HG02852 (cell line): ENCODE measurements around the gene PRKCH.
"Not testable (repeated sequence)": the region's sequence is repeated elsewhere in the genome, so short reads cannot be mapped to it uniquely, and the experiment has no call there.

Experiments
- ATAC-seq: cut with Tn5 transposase; IDR thresholded peaks from one replicate; pipeline ENCODE4 v1.9.1; 2021; ENCODE audit warnings: mild to moderate bottlenecking, moderate library complexity; ENCODE audit not compliant: unreplicated experiment

The PRKCH gene

DNA sequence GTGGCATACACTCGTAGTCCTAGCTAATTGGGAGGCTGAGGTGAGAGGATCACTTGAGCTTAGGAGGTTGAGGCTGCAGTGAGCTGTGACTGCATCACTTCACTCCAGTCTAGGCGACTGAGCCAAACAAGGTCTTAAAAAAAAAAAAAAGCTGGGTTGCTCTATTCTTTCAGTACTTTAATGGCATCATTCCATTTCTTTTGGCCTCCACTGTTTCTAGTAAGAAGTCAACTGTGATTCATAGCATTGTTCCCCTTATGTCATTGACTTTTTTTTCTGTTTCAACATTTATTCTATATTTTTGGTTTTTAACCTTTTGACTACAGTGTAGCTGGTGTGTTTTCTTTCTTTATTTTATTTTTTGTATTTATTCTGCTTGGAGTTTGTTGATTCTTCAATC is 16.7 kb upstream of the PRKCH start:
- no peak for ATAC-seq

GRCh38 chr14:61308198-61308597 is 13.2 kb upstream of the PRKCH start:
- ATAC-seq = no peak

GRCh38 chr14:61308701-61309100 is 12.7 kb upstream of the PRKCH start:
- not testable (repeated sequence) for ATAC-seq

DNA sequence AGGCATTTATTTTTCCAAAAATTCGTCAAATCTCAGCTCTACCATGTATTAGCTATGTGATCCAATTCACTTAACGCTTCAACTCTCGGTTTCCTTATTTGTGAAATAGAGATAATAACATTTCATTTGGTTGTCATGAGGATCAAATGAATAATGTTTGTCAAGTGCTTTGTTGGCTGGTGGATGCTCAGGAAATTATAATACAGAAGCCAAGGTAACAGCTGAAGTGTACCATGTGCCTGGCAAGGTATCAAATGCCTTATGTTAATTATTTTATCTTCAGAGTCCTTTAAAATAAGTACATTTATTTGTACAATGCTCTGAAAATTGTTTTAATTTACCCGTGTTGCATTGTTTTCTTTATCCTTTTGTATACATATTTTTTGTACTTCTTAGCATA is 6.1 kb upstream of the PRKCH start:
- no peak for ATAC-seq

DNA sequence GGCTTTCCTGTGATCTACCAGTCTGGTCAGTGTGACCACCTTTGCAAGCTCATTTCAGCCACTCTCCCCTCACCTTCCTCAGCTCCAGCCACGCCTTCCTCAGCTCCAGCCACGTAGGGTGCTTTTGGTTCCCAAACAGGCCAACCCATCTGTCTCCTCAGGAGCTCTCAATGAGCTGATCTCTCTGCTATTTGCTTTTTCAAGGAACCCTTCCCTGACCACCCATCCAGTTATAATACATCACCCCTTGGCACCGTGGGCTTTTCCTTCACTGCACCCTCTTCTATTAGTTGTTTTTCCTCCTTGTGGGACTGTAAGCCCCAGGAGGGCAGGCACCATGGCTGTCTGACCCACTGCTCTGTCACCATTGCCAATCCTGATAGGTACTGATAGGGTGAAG is 2.3 kb upstream of the PRKCH start:
- ATAC-seq = no peak

DNA sequence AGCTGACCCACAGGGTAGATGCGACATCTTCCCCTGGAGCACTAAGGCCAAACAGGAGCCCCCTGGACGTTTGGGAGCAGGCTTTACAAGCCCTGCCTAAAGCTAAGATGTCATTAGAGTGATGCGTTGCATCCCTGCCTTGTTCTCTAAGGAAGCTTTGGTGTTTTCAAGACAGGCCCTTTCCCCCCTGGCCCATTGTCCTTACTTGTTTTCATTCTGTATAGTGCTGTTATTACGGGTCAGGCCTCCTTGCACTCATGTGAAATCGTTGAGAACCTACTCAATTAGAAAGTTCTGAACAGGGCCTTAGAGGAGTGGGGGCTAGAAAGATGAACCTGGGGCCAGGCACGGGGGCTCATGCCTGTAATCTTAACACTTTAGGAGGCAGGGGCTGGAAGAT is 1.7 kb upstream of the PRKCH start:
- ATAC-seq = no peak

- not testable (repeated sequence) for ATAC-seq
Measured at GRCh38 chr14:61320170-61320569, 1.2 kb upstream of the PRKCH start.

- no peak for ATAC-seq
Measured at GRCh38 chr14:61320806-61321384, 484 bp upstream of the PRKCH start.

GRCh38 chr14:61322011-61322798 is 826 bp downstream of the PRKCH start:
- ATAC-seq = peak; percentile 18

DNA sequence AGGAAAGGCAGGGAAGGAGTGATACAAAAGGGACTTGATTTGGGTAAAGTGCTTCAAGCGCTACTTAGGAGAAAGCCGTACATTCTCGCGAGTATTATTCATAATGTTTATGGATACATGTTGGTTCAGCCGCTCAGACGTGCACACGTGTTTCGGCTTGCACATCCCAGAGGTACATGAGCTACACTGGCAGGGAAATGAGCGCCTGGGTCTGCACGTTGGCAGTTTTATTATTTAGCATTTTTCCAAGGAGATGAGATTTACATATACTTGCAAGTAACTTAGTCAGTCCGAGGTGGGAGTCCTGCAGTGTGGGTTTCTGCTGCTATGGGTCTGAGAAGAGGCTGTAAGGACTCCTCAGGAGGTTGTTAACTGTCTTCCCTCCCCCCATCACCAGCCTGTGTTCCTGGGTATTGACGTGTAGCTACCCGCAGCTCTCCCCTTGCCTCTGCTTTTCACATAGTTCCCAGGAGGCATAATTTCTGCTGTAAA is 1.5 kb downstream of the PRKCH start:
- ATAC-seq = no peak

GRCh38 chr14:61323970-61324369 is 2.6 kb downstream of the PRKCH start:
- ATAC-seq = no peak

DNA sequence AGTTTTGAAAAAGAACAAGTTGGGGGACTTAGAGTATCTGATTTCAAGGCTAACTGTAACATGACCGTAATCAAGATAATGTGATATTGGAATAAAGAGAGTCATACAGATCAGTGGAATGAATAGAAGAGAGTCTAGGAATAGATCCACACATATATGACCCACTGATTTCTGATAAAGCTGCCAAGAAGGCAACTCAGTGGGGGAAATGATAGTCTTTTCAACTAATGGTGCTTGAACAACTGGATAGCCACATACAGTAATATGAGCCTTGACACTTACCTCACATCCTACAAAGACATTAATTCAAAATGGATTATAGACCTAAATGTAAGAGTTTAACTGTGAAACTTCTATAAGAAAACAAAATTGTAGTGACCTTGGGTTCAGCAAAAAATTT is 3.8 kb downstream of the PRKCH start:
- no peak for ATAC-seq

- no peak for ATAC-seq
Measured at GRCh38 chr14:61326146-61326545, 4.8 kb downstream of the PRKCH start.

GRCh38 chr14:61326847-61327246 is 5.5 kb downstream of the PRKCH start:
- ATAC-seq = no peak

DNA sequence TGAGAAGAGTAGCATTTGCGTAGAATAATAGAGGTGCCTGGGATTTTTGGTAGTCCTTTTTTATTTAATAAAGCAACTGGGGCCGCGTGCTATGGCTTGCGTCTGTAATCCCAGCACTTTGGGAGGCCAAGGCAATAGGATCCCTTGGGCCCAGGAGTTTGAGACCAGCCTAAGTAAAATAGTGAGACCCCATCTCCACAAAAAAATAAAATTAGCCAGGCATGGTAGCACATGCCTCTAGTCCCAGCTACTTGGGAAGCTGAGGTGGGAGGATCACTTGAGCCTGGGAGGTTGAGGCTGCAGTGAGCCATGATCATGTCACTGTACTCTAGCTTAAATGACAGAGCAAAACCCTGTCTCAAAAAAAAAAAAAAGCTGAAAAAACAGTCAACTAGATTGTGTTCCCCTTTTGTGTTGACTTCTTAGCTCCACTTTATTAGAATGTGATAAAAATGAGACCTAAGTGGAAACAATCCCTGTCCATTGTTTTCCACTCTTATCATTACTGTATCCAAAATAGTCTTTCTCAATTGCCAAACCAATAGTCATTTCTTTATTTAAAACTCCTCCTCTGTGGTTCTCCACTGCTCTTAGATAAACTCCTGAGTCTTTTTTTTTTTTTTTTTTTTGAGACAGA is 7.4 kb downstream of the PRKCH start:
- ATAC-seq = no peak

DNA sequence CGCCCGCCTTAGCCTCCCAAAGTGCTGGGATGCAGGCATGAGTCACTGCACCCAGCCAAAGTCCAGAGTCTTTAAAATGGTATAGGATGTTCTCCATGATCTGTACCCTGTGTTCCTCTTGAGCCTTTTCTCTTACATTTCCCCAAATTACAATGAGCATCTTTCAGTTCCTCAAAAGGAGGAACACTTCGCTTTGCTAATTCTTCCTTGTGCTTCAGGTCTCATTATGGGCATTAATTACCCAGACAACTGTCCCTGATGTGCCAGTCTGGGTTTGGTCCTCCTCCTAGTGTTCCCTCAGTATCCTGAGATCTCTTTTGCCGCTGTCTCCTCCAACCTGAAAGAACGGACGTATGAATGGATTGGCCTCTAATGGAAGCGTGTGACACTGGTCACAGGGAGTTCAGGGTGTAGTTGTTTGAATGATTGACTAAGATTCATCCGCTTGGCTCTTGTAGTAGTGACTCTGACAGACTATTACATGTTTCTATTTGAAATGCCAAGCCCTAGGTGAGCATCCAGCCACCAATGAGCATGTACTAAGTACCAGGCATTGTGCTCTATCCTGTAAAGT is 8.2 kb downstream of the PRKCH start:
- ATAC-seq = peak; percentile 56

DNA sequence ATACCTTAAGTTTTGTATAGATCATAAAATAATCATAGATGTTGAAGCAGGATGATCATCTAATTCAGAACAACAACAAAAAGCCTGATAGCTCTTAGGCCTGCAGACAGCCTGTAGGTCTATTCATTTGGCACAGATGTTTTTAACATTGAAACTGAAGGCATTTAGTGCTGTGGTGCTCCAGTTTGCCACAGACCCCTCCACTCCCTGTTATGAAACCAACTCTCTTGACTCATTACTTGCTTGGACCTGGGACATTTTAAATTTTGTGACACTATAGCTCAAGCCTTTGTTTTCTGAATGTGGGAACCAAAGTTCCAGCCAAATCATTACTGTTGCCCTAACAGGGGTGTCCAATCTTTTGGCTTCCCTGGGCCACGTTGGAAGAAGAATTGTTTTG is 9.1 kb downstream of the PRKCH start:
- ATAC-seq = no peak

- no peak for ATAC-seq
Measured at GRCh38 chr14:61331992-61332657, 10.7 kb downstream of the PRKCH start.

- no peak for ATAC-seq
Measured at GRCh38 chr14:61332658-61333029, 11.3 kb downstream of the PRKCH start.

- ATAC-seq = no peak
Measured at GRCh38 chr14:61333087-61333486, 11.7 kb downstream of the PRKCH start.

GRCh38 chr14:61334197-61334701 is 12.9 kb downstream of the PRKCH start:
- ATAC-seq = no peak
